ENCODE measurements around the gene RALGAPA2. TPM values are rescaled to one million over a fixed set of nuclear protein-coding genes. Genes with fewer than 3 reads are reported as not detected.

RALGAPA2 gene
- total RNA-seq, 2 donors from 2014 or later, result 55.5 to 80.0 TPM

- intact Hi-C loops (cut with DNase I, micrococcal nuclease), result no loop called here
- ATAC-seq, result no peak
- no peak for DNase-seq
Measured at GRCh38 chr20:20353576-20353975, 358.9 kb downstream of the RALGAPA2 start.

GRCh38 chr20:20344476-20344875 lies 368.0 kb downstream of the RALGAPA2 start:
- intact Hi-C loops (cut with DNase I, micrococcal nuclease), result no loop called here
- DNase-seq (no peak), ATAC-seq (no peak)

GRCh38 chr20:20343932-20344331 lies 368.5 kb downstream of the RALGAPA2 start:
- ATAC-seq, result no peak
- no peak for DNase-seq
- intact Hi-C loops (cut with DNase I, micrococcal nuclease), result no loop called here

Data from left colon (tissue), 2 donors.